IMR-90 (cell line): ENCODE results near the gene IL16.

Experiments used
- BHLHE40 ChIP-seq: fragments of 150-350 bp; IDR thresholded peaks from 2 replicates; pipeline ENCODE4 v1.6.1; 2016; ENCODE audit warnings: mild to moderate bottlenecking, low read depth, low read length
- CEBPB ChIP-seq: IDR thresholded peaks from 2 replicates; pipeline ENCODE4 v1.6.1; 2012; ENCODE audit warnings: low read depth, low read length, improper control_type of control experiment
- CHD1 ChIP-seq: IDR thresholded peaks from 2 replicates; pipeline ENCODE4 v1.6.1; 2012; ENCODE audit warnings: low read depth, low read length, improper control_type of control experiment
- MAFK ChIP-seq: IDR thresholded peaks from 2 replicates; pipeline ENCODE4 v1.6.1; 2012; ENCODE audit warnings: low read depth, low read length, improper control_type of control experiment
- MAZ ChIP-seq: IDR thresholded peaks from 2 replicates; pipeline ENCODE4 v1.6.1; 2012; ENCODE audit warnings: low read depth, mild to moderate bottlenecking, low read length, improper control_type of control experiment, moderate library complexity, borderline replicate concordance
- MXI1 ChIP-seq: IDR thresholded peaks from 2 replicates; pipeline ENCODE4 v1.6.1; 2012; ENCODE audit warnings: low read depth, mild to moderate bottlenecking, low read length, moderate library complexity, borderline replicate concordance
- POLR2A ChIP-seq: IDR thresholded peaks from 2 replicates; pipeline ENCODE4 v1.6.1; 2012; ENCODE audit warnings: mild to moderate bottlenecking, low read depth, low read length
- RAD21 ChIP-seq: IDR thresholded peaks from 2 replicates; pipeline ENCODE4 v1.6.1; 2012; ENCODE audit warnings: low read length, improper control_type of control experiment
- RFX5 ChIP-seq: IDR thresholded peaks from 2 replicates; pipeline ENCODE4 v1.8.0; 2012; ENCODE audit warnings: low read depth, mild to moderate bottlenecking, low read length, moderate library complexity
- SMC3 ChIP-seq: fragments of 150-350 bp; IDR thresholded peaks from 2 replicates; pipeline ENCODE4 v1.6.1; 2016; ENCODE audit warnings: low read depth, mild to moderate bottlenecking, antibody characterized with exemption, low read length, moderate library complexity
- TF ChIP-seq, protein P1 (sequence below): conservative IDR thresholded peaks from 2 replicates; pipeline ENCODE4 v1.5.1; 2012; ENCODE audit warnings: mild to moderate bottlenecking, low read depth, low read length, improper control_type of control experiment
- TF ChIP-seq, protein P2 (sequence below): fragments of 150-350 bp; IDR thresholded peaks from 2 replicates; pipeline ENCODE4 v1.6.1; 2016; ENCODE audit warnings: low read depth, mild to moderate bottlenecking, low read length, moderate library complexity, borderline replicate concordance
- TF ChIP-seq, protein P3 (sequence below): fragments of 150-350 bp; IDR thresholded peaks from 2 replicates; pipeline ENCODE4 v1.6.1; 2017; ENCODE audit warnings: mild to moderate bottlenecking, antibody characterized with exemption, low read length, low read depth

DNA sequence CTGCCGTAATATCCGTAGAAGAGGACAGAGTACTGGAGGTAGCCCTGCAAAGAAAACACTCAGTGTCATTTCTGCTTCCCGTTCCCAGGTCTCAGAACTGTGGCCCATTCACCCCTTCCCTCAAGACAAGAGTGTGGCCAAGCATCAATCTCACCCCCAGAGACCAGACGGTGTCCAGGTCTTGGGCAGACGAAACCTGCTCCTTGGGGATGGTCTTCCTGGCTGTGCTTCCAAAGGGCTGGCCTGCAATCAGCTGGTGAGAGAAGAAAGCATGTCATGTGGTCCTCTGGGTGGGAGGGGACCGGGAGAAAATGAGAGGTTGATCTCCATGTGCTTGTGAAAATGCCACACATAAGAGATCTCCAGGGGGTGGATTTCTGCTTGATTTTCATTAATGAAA lies 161.6 kb downstream of the IL16 start:
- TF ChIP-seq, protein P1, sequence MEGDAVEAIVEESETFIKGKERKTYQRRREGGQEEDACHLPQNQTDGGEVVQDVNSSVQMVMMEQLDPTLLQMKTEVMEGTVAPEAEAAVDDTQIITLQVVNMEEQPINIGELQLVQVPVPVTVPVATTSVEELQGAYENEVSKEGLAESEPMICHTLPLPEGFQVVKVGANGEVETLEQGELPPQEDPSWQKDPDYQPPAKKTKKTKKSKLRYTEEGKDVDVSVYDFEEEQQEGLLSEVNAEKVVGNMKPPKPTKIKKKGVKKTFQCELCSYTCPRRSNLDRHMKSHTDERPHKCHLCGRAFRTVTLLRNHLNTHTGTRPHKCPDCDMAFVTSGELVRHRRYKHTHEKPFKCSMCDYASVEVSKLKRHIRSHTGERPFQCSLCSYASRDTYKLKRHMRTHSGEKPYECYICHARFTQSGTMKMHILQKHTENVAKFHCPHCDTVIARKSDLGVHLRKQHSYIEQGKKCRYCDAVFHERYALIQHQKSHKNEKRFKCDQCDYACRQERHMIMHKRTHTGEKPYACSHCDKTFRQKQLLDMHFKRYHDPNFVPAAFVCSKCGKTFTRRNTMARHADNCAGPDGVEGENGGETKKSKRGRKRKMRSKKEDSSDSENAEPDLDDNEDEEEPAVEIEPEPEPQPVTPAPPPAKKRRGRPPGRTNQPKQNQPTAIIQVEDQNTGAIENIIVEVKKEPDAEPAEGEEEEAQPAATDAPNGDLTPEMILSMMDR: no peak
- no peak for TF ChIP-seq POLR2A
- TF ChIP-seq, protein P2, sequence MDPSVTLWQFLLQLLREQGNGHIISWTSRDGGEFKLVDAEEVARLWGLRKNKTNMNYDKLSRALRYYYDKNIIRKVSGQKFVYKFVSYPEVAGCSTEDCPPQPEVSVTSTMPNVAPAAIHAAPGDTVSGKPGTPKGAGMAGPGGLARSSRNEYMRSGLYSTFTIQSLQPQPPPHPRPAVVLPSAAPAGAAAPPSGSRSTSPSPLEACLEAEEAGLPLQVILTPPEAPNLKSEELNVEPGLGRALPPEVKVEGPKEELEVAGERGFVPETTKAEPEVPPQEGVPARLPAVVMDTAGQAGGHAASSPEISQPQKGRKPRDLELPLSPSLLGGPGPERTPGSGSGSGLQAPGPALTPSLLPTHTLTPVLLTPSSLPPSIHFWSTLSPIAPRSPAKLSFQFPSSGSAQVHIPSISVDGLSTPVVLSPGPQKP: no peak
- no peak for TF ChIP-seq RFX5
- no peak for TF ChIP-seq RAD21
- no peak for TF ChIP-seq CHD1
- no peak for TF ChIP-seq MAZ
- TF ChIP-seq MAFK: no peak
- TF ChIP-seq SMC3: no peak
- no peak for TF ChIP-seq CEBPB
- no peak for TF ChIP-seq MXI1
- no peak for TF ChIP-seq BHLHE40
- TF ChIP-seq, protein P3, sequence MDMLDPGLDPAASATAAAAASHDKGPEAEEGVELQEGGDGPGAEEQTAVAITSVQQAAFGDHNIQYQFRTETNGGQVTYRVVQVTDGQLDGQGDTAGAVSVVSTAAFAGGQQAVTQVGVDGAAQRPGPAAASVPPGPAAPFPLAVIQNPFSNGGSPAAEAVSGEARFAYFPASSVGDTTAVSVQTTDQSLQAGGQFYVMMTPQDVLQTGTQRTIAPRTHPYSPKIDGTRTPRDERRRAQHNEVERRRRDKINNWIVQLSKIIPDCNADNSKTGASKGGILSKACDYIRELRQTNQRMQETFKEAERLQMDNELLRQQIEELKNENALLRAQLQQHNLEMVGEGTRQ: no peak
